IMR-90 (cell line): Measurements from ENCODE around the gene ROBO3. TPM values are rescaled to one million over a fixed set of nuclear protein-coding genes. Genes with fewer than 3 reads are reported as not detected.

Source experiments
- ATAC-seq: fragments of 200-7000 bp; cut with Tn5 transposase; 2 replicates; pipeline ENCODE4 v1.9.1; 2020; ENCODE audit warnings: low read depth, mild to moderate bottlenecking, moderate library complexity
- BruUV-seq: library from RNA; stranded (reverse); fragments of 400-500 nt; replicated peaks from 2 replicates; lab custom pipeline; 2021; lab: Mats Ljungman, UMichigan
- CTCF ChIA-PET: fragments of 300-600 bp; formaldehyde crosslinking; extraction: SDS; loops from one replicate; lab custom pipeline; 2021; ENCODE audit warnings: antibody characterized with exemption; lab: Yijun Ruan, JAX
- POLR2A ChIA-PET: fragments of 300-600 bp; sonication (Branson Sonifier 250); formaldehyde crosslinking; loops from one replicate; lab custom pipeline; 2022; ENCODE audit warnings: antibody characterized with exemption; ENCODE audit not compliant: unreplicated experiment; lab: Charles Lee
- DNase-seq: peaks from one replicate; pipeline ENCODE4 v3.0.0; 2013
- H2AFZ ChIP-seq: replicated peaks from 2 replicates; pipeline ENCODE3; 2013; ENCODE audit warnings: low read length, mild to moderate bottlenecking; ENCODE audit not compliant: poor library complexity
- H2AK5ac ChIP-seq: 2 replicates; pipeline ENCODE4 v1.6.1; 2013; ENCODE audit warnings: low read depth, low read length, inconsistent platforms
- H2AK9ac ChIP-seq: replicated peaks from 2 replicates; pipeline ENCODE3; 2013; ENCODE audit warnings: mild to moderate bottlenecking, low read depth, low read length, moderate library complexity; ENCODE audit not compliant: poor library complexity
- H2BK120ac ChIP-seq: 2 replicates; pipeline ENCODE4 v1.6.1; 2013; ENCODE audit warnings: low read depth, low read length, inconsistent platforms
- H2BK15ac ChIP-seq: 3 replicates; pipeline ENCODE4 v1.6.1; 2013; ENCODE audit warnings: low read depth, low read length, inconsistent platforms
- H2BK20ac ChIP-seq: 2 replicates; pipeline ENCODE4 v1.6.1; 2013; ENCODE audit warnings: low read depth, mild to moderate bottlenecking, inconsistent platforms, low read length, moderate library complexity
- H2BK5ac ChIP-seq: 2 replicates; pipeline ENCODE4 v1.6.1; 2013; ENCODE audit warnings: mild to moderate bottlenecking, low read depth, low read length, inconsistent platforms; ENCODE audit not compliant: poor library complexity, severe bottlenecking
- H3K14ac ChIP-seq: replicated peaks from 2 replicates; pipeline ENCODE4 v1.6.1; 2013; ENCODE audit warnings: low read depth, low read length, inconsistent platforms
- H3K18ac ChIP-seq: 2 replicates; pipeline ENCODE4 v1.6.1; 2013; ENCODE audit warnings: low read depth, low read length, control low read depth
- H3K23ac ChIP-seq: 2 replicates; pipeline ENCODE4 v1.6.1; 2013; ENCODE audit warnings: low read depth, low read length, inconsistent platforms
- H3K27ac ChIP-seq: 2 replicates; pipeline ENCODE4 v1.5.1; 2013; ENCODE audit warnings: mild to moderate bottlenecking, control low read depth, low read length; ENCODE audit not compliant: insufficient read depth
- H3K27me3 ChIP-seq: 2 replicates; pipeline ENCODE4 v1.6.1; 2013; ENCODE audit warnings: low read length; ENCODE audit not compliant: control insufficient read depth, insufficient read depth
- H3K36me3 ChIP-seq: 2 replicates; pipeline ENCODE4 v1.6.1; 2013; ENCODE audit warnings: low read length, mixed read lengths; ENCODE audit not compliant: control insufficient read depth, insufficient read depth
- H3K4ac ChIP-seq: 2 replicates; pipeline ENCODE4 v1.6.1; 2013; ENCODE audit warnings: low read depth, low read length, inconsistent platforms
- H3K4me1 ChIP-seq: 2 replicates; pipeline ENCODE4 v1.6.1; 2013; ENCODE audit warnings: low read length, mixed read lengths; ENCODE audit not compliant: control insufficient read depth, insufficient read depth
- H3K4me2 ChIP-seq: 2 replicates; pipeline ENCODE4 v1.6.1; 2013; ENCODE audit warnings: low read depth, mild to moderate bottlenecking, control low read depth, low read length, moderate library complexity
- H3K4me3 ChIP-seq: 2 replicates; pipeline ENCODE4 v1.5.1; 2013; ENCODE audit warnings: low read depth, mild to moderate bottlenecking, control low read depth, low read length, moderate library complexity; ENCODE audit not compliant: insufficient read depth
- H3K56ac ChIP-seq: 2 replicates; pipeline ENCODE4 v1.6.1; 2013; ENCODE audit warnings: low read length, inconsistent platforms; ENCODE audit not compliant: insufficient read depth; ENCODE audit errors: extremely low read depth
- H3K79me1 ChIP-seq, 2 experiments: 2 replicates each; pipeline ENCODE4 v1.6.1; 2013; ENCODE audit warnings: low read length in 2 of 2, inconsistent platforms in 1 of 2, low read depth in 1 of 2
- H3K9ac ChIP-seq: 2 replicates; pipeline ENCODE4 v1.6.1; 2013; ENCODE audit warnings: low read depth, low read length, control low read depth
- H3K9me1 ChIP-seq: 2 replicates; pipeline ENCODE4 v1.6.1; 2013; ENCODE audit warnings: low read length, inconsistent platforms; ENCODE audit not compliant: insufficient read depth
- H3K9me3 ChIP-seq: 2 replicates; pipeline ENCODE4 v1.6.1; 2013; ENCODE audit warnings: low read length; ENCODE audit not compliant: control insufficient read depth, insufficient read depth
- H4K20me1 ChIP-seq: 2 replicates; pipeline ENCODE4 v1.6.1; 2013; ENCODE audit warnings: low read length, inconsistent platforms; ENCODE audit not compliant: insufficient read depth
- H4K5ac ChIP-seq: 2 replicates; pipeline ENCODE4 v1.6.1; 2013; ENCODE audit warnings: mild to moderate bottlenecking, low read depth, low read length, control low read depth
- H4K8ac ChIP-seq, 2 experiments: 2 replicates each; pipeline ENCODE4 v1.6.1; 2013; ENCODE audit warnings: low read depth in 2 of 2, low read length in 2 of 2, control low read depth in 1 of 2, inconsistent platforms in 1 of 2
- H4K91ac ChIP-seq: 2 replicates; pipeline ENCODE4 v1.6.1; 2013; ENCODE audit warnings: low read depth, low read length, inconsistent platforms; ENCODE audit not compliant: insufficient read depth
- CEBPB ChIP-seq: IDR thresholded peaks from 2 replicates; pipeline ENCODE4 v1.6.1; 2012; ENCODE audit warnings: low read depth, low read length, improper control_type of control experiment
- CHD1 ChIP-seq: IDR thresholded peaks from 2 replicates; pipeline ENCODE4 v1.6.1; 2012; ENCODE audit warnings: low read depth, low read length, improper control_type of control experiment
- MXI1 ChIP-seq: IDR thresholded peaks from 2 replicates; pipeline ENCODE4 v1.6.1; 2012; ENCODE audit warnings: low read depth, mild to moderate bottlenecking, low read length, moderate library complexity, borderline replicate concordance
- RAD21 ChIP-seq: IDR thresholded peaks from 2 replicates; pipeline ENCODE4 v1.6.1; 2012; ENCODE audit warnings: low read length, improper control_type of control experiment
- dilution Hi-C: fragments of 300-500 bp; cut with HindIII; formaldehyde crosslinking; loops from one replicate; pipeline ENCODE4 v1.14.3; 2018; ENCODE audit warnings: low sequenced_read_pairs; ENCODE audit not compliant: unreplicated experiment
- in situ Hi-C: fragments of 300-500 bp; cut with MboI; formaldehyde crosslinking; loops from 3 replicates; pipeline ENCODE4 v1.14.3; 2019; ENCODE audit warnings: low sequenced_read_pairs, inconsistent platforms, mixed read lengths
- intact Hi-C: fragments of 100-400 bp; cut with micrococcal nuclease; formaldehyde crosslinking; loops from 2 replicates; pipeline ENCODE4 v1.10.0; 2022
- polyA plus RNA-seq, 3 experiments: library from polyadenylated mRNA; depleted of rRNA; stranded (reverse); fragments of >200 nt; gene quantifications; 2 replicates each; pipeline ENCODE4 v1.2.3, GENCODE V29; 2012; ENCODE audit warnings: low replicate concordance in 1 of 3
- total RNA-seq: library from RNA; depleted of rRNA; stranded (reverse); fragments of >200 nt; gene quantifications from 2 replicates; pipeline ENCODE4 v1.2.3, GENCODE V29; 2012

ROBO3 gene
- total and polyA plus RNA-seq, 2 of the 4 experiments (the other 2 are of a cell fraction): 12.0 to 54.1 TPM

DNA sequence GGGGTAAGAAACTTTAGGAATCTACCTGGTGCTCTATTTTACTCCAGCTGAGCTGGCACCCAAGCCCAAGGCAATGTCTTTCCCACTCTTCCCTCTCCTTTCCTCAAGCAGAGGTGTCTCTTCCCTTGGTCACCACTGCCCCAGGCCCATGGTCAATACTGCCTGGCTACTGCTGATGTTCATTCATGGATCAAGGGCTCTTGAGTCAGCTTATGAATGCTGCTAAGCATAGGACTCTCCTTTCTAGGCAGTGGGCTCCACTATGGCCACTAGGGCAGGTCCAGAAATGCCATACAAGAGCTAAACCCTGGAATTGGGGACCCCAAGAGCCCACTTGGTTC, 51.1 kb downstream of the ROBO3 start:
- DNase-seq: no peak
- BruUV-seq: no TSS peak
- intact Hi-C loops: no loop called here
- CTCF ChIA-PET: interaction anchor here (0.9 to 1.2 kb wide), 2 partner anchors 11 to 13 kb away, joined by 3 read pairs; no protein-coding TSS in a partner anchor
- Histone ChIP-seq H2AK5ac (peak overlapping the region; percentile 95), H3K27ac (no peak overlapping the region), H3K4me1 (peaks cover 6% of the 10 kb centered on the region), H4K20me1 (no peaks in the 10 kb centered on the region), H3K27me3 (no peaks in the 10 kb centered on the region), H2AFZ (no peak overlapping the region), H3K14ac (peak overlapping the region; percentile 74; the same call in 1 of the 2 replicates), H2BK15ac (peak overlapping the region; percentile 47; the same call in 1 of the 3 replicates), H3K23ac (no peak overlapping the region; the same call in 1 of the 2 replicates), H3K18ac (no peak overlapping the region), H3K9ac (no peak overlapping the region), H3K9me1 (peaks cover 24% of the 10 kb centered on the region; the same call in 1 of the 2 replicates), H4K91ac (peak overlapping the region; percentile 40; the same call in 1 of the 2 replicates), H4K8ac (peak overlapping the region in 1 of 2 experiments; percentile 86; a peak in 2 of 4 replicates), H3K56ac (no peak overlapping the region), H3K36me3 (no peaks in the 10 kb centered on the region), H2BK20ac (peak overlapping the region; percentile 73), H3K4me2 (no peak overlapping the region), H3K4me3 (no peak overlapping the region), H3K4ac (peak overlapping the region; percentile 87), H3K79me1 (peaks cover 0 to 3% of the 10 kb centered on the region in 2 experiments; a peak in 1 of 4 replicates), H2BK5ac (peak overlapping the region; percentile 35), H3K9me3 (peaks cover 4% of the 10 kb centered on the region; the same call in 1 of the 2 replicates), H2BK120ac (peak overlapping the region; percentile 86), H4K5ac (no peak overlapping the region), H2AK9ac (no peak overlapping the region)
- TF ChIP-seq CHD1: no peak
- no peak for TF ChIP-seq CEBPB
- TF ChIP-seq MXI1: no peak
- no peak for TF ChIP-seq RAD21
- no peak for ATAC-seq
- dilution Hi-C loops: no loop called here
- in situ Hi-C loops: no loop called here
- POLR2A ChIA-PET: no interaction called here
